DOHH2 (cell line): ENCODE measurements around the gene PANK2.

Source experiments
- H3F3A ChIP-seq: fragments of 200-600 bp; sonication (generic), shearing (Covaris generic); 2 replicates; pipeline ENCODE4 v1.6.0; 2016; ENCODE audit warnings: antibody characterized with exemption, mild to moderate bottlenecking; ENCODE audit not compliant: control insufficient read depth, insufficient read depth
- H3K27ac ChIP-seq: fragments of 200-600 bp; sonication (generic); 2 replicates; pipeline ENCODE4 v1.5.1; 2014; ENCODE audit warnings: low read depth, mild to moderate bottlenecking, low read length, moderate library complexity
- H3K27me3 ChIP-seq: fragments of 200-600 bp; sonication (generic); 2 replicates; pipeline ENCODE4 v1.6.1; 2014; ENCODE audit warnings: mild to moderate bottlenecking, low read length, mixed read lengths; ENCODE audit not compliant: control insufficient read depth
- H3K36me3 ChIP-seq: fragments of 200-600 bp; sonication (generic); 2 replicates; pipeline ENCODE4 v1.6.1; 2014; ENCODE audit warnings: mild to moderate bottlenecking, low read length, moderate library complexity, mixed read lengths; ENCODE audit not compliant: control insufficient read depth
- H3K4me1 ChIP-seq: fragments of 200-600 bp; sonication (generic); 2 replicates; pipeline ENCODE4 v1.6.1; 2014; ENCODE audit warnings: mild to moderate bottlenecking, low read length, mixed read lengths; ENCODE audit not compliant: control insufficient read depth
- H3K4me2 ChIP-seq: fragments of 200-600 bp; sonication (generic); 2 replicates; pipeline ENCODE4 v1.6.0; 2014; ENCODE audit warnings: mild to moderate bottlenecking, low read length, moderate library complexity
- H3K4me3 ChIP-seq: fragments of 200-600 bp; sonication (generic); 2 replicates; pipeline ENCODE4 v1.5.1; 2014; ENCODE audit warnings: mild to moderate bottlenecking, low read length, mixed read lengths
- H3K79me2 ChIP-seq: fragments of 200-600 bp; sonication (generic); 2 replicates; pipeline ENCODE4 v1.6.1; 2014; ENCODE audit warnings: mild to moderate bottlenecking, low read length, mixed read lengths; ENCODE audit not compliant: control insufficient read depth
- H3K9me2 ChIP-seq: fragments of 200-600 bp; sonication (generic); replicated peaks from 2 replicates; pipeline ENCODE4 v1.6.1; 2014; ENCODE audit warnings: mild to moderate bottlenecking, low read length, mixed read lengths; ENCODE audit not compliant: control insufficient read depth
- H3K9me3 ChIP-seq: fragments of 200-600 bp; sonication (generic); 2 replicates; pipeline ENCODE4 v1.6.1; 2014; ENCODE audit warnings: antibody characterized with exemption, low read length, mixed read lengths; ENCODE audit not compliant: control insufficient read depth, insufficient read depth
- H4K20me1 ChIP-seq: fragments of 200-600 bp; sonication (generic); 2 replicates; pipeline ENCODE4 v1.6.0; 2014; ENCODE audit warnings: low read depth, mild to moderate bottlenecking, antibody characterized with exemption, low read length, moderate library complexity; ENCODE audit not compliant: control insufficient read depth, insufficient read depth
- CTCF ChIP-seq: fragments of 200-600 bp; sonication (generic); IDR thresholded peaks from one replicate; pipeline ENCODE4 v1.5.1; 2014; ENCODE audit warnings: antibody characterized with exemption, mild to moderate bottlenecking, low read depth, low read length; ENCODE audit not compliant: poor library complexity, severe bottlenecking
- EZH2phosphoT487 ChIP-seq: fragments of 200-600 bp; sonication (generic); IDR thresholded peaks from 2 replicates; pipeline ENCODE4 v1.6.1; 2017; ENCODE audit warnings: borderline replicate concordance, mild to moderate bottlenecking, antibody characterized with exemption, low read length, moderate library complexity, mixed read lengths

Gene PANK2

GRCh38 chr20:3865152-3865886 lies 23.9 kb upstream of the PANK2 start:
- H3F3A ChIP-seq = no peaks in the 10 kb centered on the region
- no peaks in the 10 kb centered on the region for H3K4me1 ChIP-seq
- H3K36me3 ChIP-seq = peaks cover 76% of the 10 kb centered on the region
- no peaks in the 10 kb centered on the region for H4K20me1 ChIP-seq
- no peak overlapping the region for H3K4me3 ChIP-seq
- no peak overlapping the region for H3K27ac ChIP-seq
- H3K79me2 ChIP-seq = no peaks in the 10 kb centered on the region
- no peak overlapping the region for H3K4me2 ChIP-seq
- H3K9me3 ChIP-seq = peaks cover 4% of the 10 kb centered on the region; the same call in 1 of the 2 replicates
- no peaks in the 10 kb centered on the region for H3K9me2 ChIP-seq
- TF ChIP-seq EZH2phosphoT487 (no peak), CTCF (no peak)
- H3K27me3 ChIP-seq = no peaks in the 10 kb centered on the region

- peaks cover 75% of the 10 kb centered on the region for H3K36me3 ChIP-seq
- peaks cover 4% of the 10 kb centered on the region; the same call in 1 of the 2 replicates for H3K9me3 ChIP-seq
- no peaks in the 10 kb centered on the region for H4K20me1 ChIP-seq
- H3K9me2 ChIP-seq = no peaks in the 10 kb centered on the region
- H3K79me2 ChIP-seq = no peaks in the 10 kb centered on the region
- TF ChIP-seq EZH2phosphoT487 (no peak), CTCF (no peak)
- no peak overlapping the region for H3K4me2 ChIP-seq
- H3K27ac ChIP-seq = no peak overlapping the region
- H3K4me1 ChIP-seq = no peaks in the 10 kb centered on the region
- H3F3A ChIP-seq = no peaks in the 10 kb centered on the region
- no peak overlapping the region for H3K4me3 ChIP-seq
- H3K27me3 ChIP-seq = no peaks in the 10 kb centered on the region
Observed at GRCh38 chr20:3865887-3866407, 23.2 kb upstream of the PANK2 start.

GRCh38 chr20:3866464-3866863 lies 22.7 kb upstream of the PANK2 start:
- Histone ChIP-seq H3K4me3 (no peak overlapping the region), H3K27ac (no peak overlapping the region), H3K27me3 (no peaks in the 10 kb centered on the region), H4K20me1 (no peaks in the 10 kb centered on the region), H3F3A (no peaks in the 10 kb centered on the region), H3K9me3 (peaks cover 4% of the 10 kb centered on the region; the same call in 1 of the 2 replicates), H3K36me3 (peaks cover 75% of the 10 kb centered on the region), H3K4me1 (no peaks in the 10 kb centered on the region), H3K4me2 (no peak overlapping the region), H3K9me2 (no peaks in the 10 kb centered on the region), H3K79me2 (no peaks in the 10 kb centered on the region)
- no peak for TF ChIP-seq CTCF
- no peak for TF ChIP-seq EZH2phosphoT487
